ENCODE data around the gene PRPS1. TPM values are rescaled to one million over a fixed set of nuclear protein-coding genes. Genes with fewer than 3 reads are reported as not detected.

Gene PRPS1
- polyA plus RNA-seq, 3 donors: 10.4 to 11.8 (median 11.4) TPM

GRCh38 chrX:107581923-107582322, 46.4 kb upstream of the PRPS1 start:
- peaks cover 0 to 12% (median 4%) of the 10 kb centered on the region in 7 donors for H3K9me3 Mint-ChIP-seq
- TF ChIP-seq CTCF (IDR thresholded peaks at IDR 0.05): no peak
- H3K4me1 ChIP-seq (ENCODE audit: control insufficient read depth in 1 of 2, insufficient read depth in 2 of 2, low read length in 2 of 2): no peaks in the 10 kb centered on the region
- H3K9me3 ChIP-seq (replicated peaks in 1 of 2; ENCODE audit: control insufficient read depth in 1 of 2, insufficient read depth in 1 of 2, low read length in 2 of 2): no peaks in the 10 kb centered on the region
- no CpG with 5 or more reads among the region's 4 CpGs for WGBS (ENCODE audit: insufficient coverage)
- H3K36me3 Mint-ChIP-seq: no peaks in the 10 kb centered on the region
- no peaks in the 10 kb centered on the region for H3K79me2 ChIP-seq (ENCODE audit: insufficient read depth, low read length)
- H2AFZ ChIP-seq (ENCODE audit: insufficient read depth, low read depth, low read length, poor library complexity, severe bottlenecking): no peak overlapping the region
- H3K4me2 ChIP-seq (replicated peaks; ENCODE audit: extremely low read depth, low read length, poor library complexity, severe bottlenecking): no peak overlapping the region
- no peaks in the 10 kb centered on the region for H3K27me3 ChIP-seq (ENCODE audit: control insufficient read depth in 2 of 2, insufficient read depth in 2 of 2, low read length in 2 of 2)
- no peak overlapping the region for H3K27ac Mint-ChIP-seq
- H3K27ac ChIP-seq (ENCODE audit: low read depth in 1 of 2, low read length in 2 of 2): no peak overlapping the region
- H4K20me1 ChIP-seq (ENCODE audit: insufficient read depth, low read length): no peaks in the 10 kb centered on the region
- H3K36me3 ChIP-seq (replicated peaks in 1 of 2; ENCODE audit: control insufficient read depth in 1 of 2, insufficient read depth in 2 of 2, low read length in 2 of 2): no peaks in the 10 kb centered on the region
- no peak for DNase-seq
- intact Hi-C loops (cut with micrococcal nuclease): no loop called here
- H3K4me3 ChIP-seq (replicated peaks in 1 of 3; ENCODE audit: low read depth in 2 of 3, low read length in 3 of 3): no peak overlapping the region
- peaks cover 0 to 13% (median 6%) of the 10 kb centered on the region in 3 donors for H3K27me3 Mint-ChIP-seq (ENCODE audit: low read depth in 3 of 3)
- H3K4me1 Mint-ChIP-seq: no peaks in the 10 kb centered on the region
- H3K4me3 Mint-ChIP-seq: no peak overlapping the region
- no peak overlapping the region for H3K9ac ChIP-seq (ENCODE audit: insufficient read depth, low read length, poor library complexity, severe bottlenecking)

- Histone ChIP-seq H3K4me3 (replicated peaks in 1 of 3; ENCODE audit: low read depth in 2 of 3, low read length in 3 of 3) (no peak overlapping the region), H3K36me3 (replicated peaks in 1 of 2; ENCODE audit: control insufficient read depth in 1 of 2, insufficient read depth in 2 of 2, low read length in 2 of 2) (no peaks in the 10 kb centered on the region), H2AFZ (ENCODE audit: insufficient read depth, low read depth, low read length, poor library complexity, severe bottlenecking) (no peak overlapping the region), H3K79me2 (ENCODE audit: insufficient read depth, low read length) (no peaks in the 10 kb centered on the region), H3K27me3 (ENCODE audit: control insufficient read depth in 2 of 2, insufficient read depth in 2 of 2, low read length in 2 of 2) (no peaks in the 10 kb centered on the region), H3K27ac (ENCODE audit: low read depth in 1 of 2, low read length in 2 of 2) (no peak overlapping the region), H3K4me2 (replicated peaks; ENCODE audit: extremely low read depth, low read length, poor library complexity, severe bottlenecking) (no peak overlapping the region), H3K9me3 (replicated peaks in 1 of 2; ENCODE audit: control insufficient read depth in 1 of 2, insufficient read depth in 1 of 2, low read length in 2 of 2) (no peaks in the 10 kb centered on the region), H3K4me1 (ENCODE audit: control insufficient read depth in 1 of 2, insufficient read depth in 2 of 2, low read length in 2 of 2) (no peaks in the 10 kb centered on the region), H4K20me1 (ENCODE audit: insufficient read depth, low read length) (no peaks in the 10 kb centered on the region), H3K9ac (ENCODE audit: insufficient read depth, low read length, poor library complexity, severe bottlenecking) (no peak overlapping the region)
- no peaks in the 10 kb centered on the region for H3K4me1 Mint-ChIP-seq
- intact Hi-C loops (cut with micrococcal nuclease): no loop called here
- TF ChIP-seq CTCF (IDR thresholded peaks at IDR 0.05): no peak
- H3K27ac Mint-ChIP-seq: no peak overlapping the region
- no peak overlapping the region for H3K4me3 Mint-ChIP-seq
- WGBS (ENCODE audit: insufficient coverage): no CpG with 5 or more reads among the region's 6 CpGs
- H3K36me3 Mint-ChIP-seq: no peaks in the 10 kb centered on the region
- peaks cover 1 to 14% (median 11%) of the 10 kb centered on the region in 3 donors for H3K27me3 Mint-ChIP-seq (ENCODE audit: low read depth in 3 of 3)
- peaks cover 0 to 11% (median under 1%) of the 10 kb centered on the region in 7 donors for H3K9me3 Mint-ChIP-seq
- DNase-seq: no peak
Observed at GRCh38 chrX:107589243-107589642, 39.1 kb upstream of the PRPS1 start.

Measured in CD14-positive monocyte (primary cell).